GM21528 (cell line): ENCODE data around the gene ARL4C.

Experiments used
- ATAC-seq: cut with Tn5 transposase; IDR thresholded peaks from one replicate; pipeline ENCODE4 v1.9.1; 2021; ENCODE audit warnings: mild to moderate bottlenecking, moderate library complexity; ENCODE audit not compliant: unreplicated experiment, low FRiP score

Gene ARL4C

GRCh38 chr2:234450431-234451124 is 46.3 kb downstream of the ARL4C start:
- ATAC-seq, result no peak

GRCh38 chr2:234448506-234449184 is 48.2 kb downstream of the ARL4C start:
- ATAC-seq, result no peak

- no peak for ATAC-seq
Observed at GRCh38 chr2:234447963-234448362, 48.9 kb downstream of the ARL4C start.

- no peak for ATAC-seq
Observed at GRCh38 chr2:234447189-234447588, 49.7 kb downstream of the ARL4C start.

GRCh38 chr2:234446404-234447076 is 50.3 kb downstream of the ARL4C start:
- peak; percentile 96 for ATAC-seq

- ATAC-seq, result no peak
Observed at GRCh38 chr2:234444893-234445292, 52.0 kb downstream of the ARL4C start.

GRCh38 chr2:234444242-234444730 is 52.6 kb downstream of the ARL4C start:
- no peak for ATAC-seq
